Measurements from ENCODE around the gene ZBTB47.

Gene ZBTB47

DNA sequence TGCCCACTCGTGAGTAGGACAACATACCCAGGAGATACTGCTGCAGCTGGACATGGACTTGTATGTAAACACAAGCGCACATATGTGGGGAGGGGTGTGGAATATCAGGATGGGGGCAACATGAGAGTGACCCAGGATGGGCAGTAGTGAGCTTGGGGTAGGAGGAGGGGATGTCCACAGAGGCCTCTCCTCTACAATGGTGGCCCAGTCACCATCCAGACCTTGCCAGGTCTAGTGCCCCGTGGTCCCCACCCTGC, 266 bp upstream of the ZBTB47 start:
- DNase-seq, result no peak

DNA sequence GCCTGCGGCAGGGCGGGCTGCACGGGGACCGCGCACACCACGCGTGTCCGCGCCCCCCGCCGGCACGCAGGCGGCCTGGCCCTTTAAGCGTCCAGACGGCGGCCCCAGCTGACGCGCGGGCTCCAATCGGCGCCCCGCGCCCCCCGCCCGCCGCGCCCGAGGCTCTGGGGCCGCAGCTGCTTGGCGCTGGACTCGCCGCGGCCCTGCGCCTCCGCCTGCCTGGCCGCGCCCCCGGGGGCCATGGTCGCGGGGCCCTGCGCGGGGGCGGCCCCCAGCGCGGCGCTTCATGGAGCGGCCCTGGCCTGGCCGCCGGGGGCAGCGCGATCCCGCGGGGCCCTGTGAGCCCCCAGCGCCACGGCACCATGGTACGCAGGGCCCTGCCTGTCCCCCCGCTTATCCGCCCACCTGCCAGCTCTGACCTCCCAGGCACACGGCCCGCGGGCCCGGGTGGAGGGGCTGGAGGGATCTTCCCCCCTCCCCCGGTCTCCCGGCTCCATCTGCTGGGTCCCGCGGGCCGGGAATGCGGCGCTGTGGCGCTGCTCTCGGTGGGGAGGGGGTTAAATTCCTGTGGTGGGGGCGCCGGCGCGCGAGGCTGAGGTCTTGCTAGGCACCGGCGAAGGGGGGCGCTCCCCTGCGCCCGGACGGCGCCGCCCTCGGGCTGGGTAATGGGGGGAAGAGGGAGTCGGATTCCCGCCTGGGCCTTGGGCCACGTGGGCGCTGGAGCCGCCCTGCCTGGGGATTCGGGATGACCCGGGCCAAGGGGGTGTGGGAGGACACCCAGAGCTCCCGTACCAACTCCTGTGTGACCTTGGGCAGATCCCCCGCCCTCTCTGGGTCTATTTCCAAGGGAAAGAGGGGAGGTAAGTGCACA, 1.1 kb downstream of the ZBTB47 start:
- no peak for DNase-seq

DNA sequence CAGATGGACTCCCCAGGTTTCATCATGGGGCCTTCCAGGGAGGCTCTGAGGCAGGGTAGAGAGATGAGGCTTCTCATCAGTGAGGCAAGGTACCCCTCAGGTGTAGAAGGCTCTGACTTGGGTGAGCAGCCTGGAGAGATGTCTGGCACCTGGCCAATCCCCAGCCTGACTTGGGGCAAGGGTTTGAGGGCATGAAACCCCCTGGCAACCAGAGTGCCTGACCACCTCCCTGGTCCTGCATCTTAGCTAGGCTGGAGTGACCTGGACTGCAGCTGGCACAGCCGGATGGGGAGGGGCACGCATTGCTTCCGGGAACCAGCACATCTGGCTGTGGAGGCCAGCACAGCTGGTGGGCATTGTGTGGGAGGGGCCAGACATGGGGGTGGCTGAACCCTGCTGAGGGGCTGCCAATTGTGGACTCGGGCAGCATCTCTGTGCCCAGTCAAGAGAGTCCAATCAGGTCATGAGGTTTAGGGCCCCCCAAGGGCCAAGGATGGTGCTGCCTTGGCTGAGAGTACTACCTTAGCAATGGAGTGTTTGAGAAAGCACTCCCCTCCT, 1.9 kb downstream of the ZBTB47 start:
- no peak for DNase-seq

DNA sequence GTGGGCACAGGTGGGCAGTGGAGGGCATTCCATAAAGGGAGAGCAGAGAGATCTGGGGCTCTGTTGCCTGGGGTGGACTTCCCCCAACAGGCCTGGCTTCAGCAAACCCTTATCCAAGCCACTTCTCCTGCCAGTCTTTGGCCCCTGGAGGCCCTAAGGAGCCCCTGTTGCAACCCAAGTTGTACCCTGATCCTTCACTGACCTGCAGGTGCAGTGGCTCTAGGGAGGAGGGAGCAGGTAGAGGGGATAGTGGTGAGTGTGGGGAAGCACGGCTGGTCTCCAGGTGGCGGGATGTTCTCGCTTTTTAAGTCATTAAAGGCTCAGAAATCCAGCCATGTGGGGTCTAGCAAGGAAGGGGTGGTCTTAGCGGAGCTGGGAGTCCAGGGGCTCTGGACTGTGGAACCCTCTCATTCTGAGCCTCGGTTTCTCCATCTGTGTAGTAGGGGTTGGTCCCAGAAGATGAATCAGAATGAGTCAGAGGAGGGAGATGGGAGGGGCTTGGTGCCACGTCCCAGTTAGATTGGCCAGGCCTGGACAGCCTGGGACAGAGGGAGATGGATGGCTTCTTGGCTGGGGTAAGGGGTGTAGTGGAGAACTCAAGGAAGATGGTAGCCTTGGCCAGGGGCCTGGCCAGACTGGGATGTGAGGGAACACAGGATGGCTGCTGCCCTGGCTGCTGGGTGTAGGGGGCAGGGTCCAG, 2.6 kb downstream of the ZBTB47 start:
- no peak for DNase-seq

DNA sequence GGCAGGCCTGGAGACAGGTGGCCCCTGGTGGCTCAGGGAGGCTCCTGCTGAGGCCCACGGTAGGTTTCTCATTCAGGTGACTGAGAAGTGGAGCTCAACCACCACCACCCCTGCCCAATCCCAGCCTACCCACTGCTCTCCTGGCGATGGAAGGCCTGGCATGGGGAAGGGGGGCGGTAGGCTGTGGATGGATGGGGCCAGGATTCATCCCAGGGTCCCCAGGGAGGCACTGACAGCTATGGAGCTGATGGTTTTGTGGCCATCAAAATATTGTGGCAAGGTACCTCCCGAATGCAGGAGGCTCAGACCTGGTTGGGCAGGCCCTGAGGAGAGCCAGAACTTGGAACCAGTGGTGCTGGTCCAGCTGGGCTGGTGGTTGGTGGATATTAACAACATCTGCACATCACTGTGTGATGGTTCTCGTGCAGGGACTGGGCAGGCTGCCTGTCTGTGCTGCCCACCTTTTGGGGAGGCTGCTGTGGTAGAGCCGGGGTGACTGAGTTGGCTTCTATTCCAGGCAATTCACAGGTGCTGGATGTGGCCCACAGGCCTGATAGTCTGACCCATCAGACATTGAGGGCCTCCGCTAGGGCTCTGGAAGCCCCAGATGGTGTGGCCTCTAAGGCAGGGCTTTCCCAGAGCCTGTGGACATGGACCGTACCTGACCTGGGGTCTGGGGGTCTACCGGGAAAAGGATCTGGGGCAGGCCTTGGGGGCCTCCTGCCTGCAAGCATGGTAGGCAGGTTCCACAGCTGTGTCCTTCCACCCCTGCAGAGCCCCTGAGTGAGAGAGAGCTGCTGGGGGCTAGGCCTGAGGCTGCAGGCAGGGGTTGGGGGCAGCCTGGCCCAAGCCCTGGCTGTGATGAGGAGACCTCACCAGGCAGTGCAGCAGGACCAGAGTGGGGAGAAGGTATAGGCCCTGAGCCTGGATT, 3.4 kb downstream of the ZBTB47 start:
- DNase-seq, result no peak

DNA sequence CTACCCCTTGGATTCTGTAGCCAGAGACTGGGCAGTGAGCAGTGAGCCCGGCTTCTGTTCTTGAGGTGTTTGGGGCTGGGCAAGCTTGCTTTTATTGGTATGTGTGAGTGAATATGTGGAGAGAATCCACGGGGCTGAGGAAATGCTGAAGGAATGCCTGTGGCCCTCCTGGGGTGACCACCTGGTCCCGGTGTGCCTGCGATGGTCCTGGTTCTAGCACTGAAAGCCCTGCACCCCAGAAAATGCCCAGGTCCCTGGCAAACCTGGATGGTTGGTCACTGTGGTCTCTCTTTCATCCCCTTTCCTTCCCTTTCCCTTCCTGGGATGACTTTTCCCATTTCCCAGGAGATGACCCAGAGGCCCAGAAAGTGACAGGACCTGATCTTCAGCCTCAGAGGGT, 4.2 kb downstream of the ZBTB47 start:
- no peak for DNase-seq

DNA sequence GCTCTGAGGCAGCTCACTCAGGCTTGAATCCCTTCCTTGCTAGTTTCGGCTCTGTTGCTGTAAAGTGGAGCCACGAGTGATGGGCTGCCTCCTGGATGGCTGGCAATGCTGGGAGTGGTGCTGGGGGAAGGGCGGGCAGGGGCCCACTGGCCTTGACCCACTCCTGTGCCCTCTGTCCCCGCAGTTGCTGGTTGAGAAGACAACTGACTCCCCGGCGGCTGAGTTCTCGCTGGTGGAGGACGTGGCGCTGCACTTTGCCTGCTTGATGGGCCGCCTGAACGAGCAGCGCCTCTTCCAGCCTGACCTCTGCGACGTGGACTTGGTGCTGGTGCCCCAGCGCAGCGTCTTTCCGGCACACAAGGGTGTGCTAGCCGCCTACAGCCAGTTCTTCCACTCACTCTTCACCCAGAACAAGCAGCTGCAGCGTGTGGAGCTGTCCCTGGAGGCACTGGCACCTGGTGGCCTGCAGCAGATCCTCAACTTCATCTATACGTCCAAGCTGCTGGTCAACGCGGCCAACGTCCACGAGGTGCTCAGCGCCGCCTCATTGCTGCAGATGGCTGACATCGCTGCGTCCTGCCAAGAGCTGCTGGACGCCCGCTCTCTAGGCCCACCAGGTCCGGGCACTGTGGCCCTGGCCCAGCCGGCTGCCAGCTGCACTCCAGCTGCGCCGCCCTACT, 4.7 kb downstream of the ZBTB47 start:
- no peak for DNase-seq

DNA sequence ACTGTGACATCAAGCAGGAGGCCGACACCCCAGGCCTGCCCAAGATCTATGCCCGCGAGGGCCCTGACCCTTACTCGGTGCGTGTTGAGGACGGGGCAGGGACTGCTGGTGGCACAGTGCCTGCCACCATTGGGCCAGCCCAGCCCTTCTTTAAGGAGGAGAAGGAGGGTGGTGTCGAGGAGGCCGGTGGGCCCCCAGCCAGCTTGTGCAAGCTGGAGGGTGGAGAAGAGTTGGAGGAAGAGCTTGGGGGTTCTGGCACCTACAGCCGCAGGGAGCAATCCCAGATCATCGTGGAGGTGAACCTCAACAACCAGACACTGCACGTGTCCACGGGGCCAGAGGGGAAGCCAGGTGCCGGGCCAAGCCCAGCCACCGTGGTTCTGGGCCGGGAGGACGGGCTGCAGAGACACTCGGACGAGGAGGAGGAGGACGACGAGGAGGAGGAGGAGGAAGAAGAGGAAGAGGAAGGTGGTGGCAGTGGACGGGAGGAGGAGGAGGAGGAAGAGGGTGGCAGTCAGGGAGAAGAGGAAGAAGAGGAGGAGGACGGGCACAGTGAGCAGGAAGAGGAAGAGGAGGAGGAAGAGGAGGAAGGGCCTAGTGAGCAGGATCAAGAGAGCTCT, 5.4 kb downstream of the ZBTB47 start:
- DNase-seq, result no peak

DNA sequence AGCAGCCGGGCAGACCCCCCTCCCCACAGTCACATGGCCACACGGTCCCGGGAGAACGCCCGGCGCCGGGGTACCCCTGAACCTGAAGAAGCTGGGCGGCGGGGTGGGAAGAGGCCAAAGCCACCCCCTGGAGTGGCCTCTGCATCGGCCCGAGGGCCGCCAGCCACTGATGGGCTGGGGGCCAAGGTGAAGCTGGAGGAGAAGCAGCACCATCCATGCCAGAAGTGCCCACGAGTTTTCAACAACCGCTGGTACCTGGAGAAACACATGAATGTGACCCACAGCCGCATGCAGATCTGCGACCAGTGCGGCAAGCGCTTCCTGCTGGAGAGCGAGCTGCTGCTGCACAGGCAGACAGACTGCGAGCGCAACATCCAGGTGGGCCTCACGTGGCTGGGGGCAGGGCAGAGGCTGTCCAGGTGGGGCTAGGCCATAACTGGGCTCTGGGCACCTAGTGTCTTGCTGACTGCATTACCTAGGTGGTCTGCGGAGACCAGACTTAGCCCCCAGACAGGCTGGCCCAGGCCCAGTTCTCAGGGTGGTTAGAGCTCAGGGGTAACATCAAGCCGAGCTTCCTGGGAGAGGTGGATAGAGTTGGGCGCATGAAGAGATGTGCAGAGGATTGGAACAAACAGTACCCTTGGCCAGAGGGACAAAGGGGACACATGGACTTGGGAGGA, 6.1 kb downstream of the ZBTB47 start:
- no peak for DNase-seq

DNA sequence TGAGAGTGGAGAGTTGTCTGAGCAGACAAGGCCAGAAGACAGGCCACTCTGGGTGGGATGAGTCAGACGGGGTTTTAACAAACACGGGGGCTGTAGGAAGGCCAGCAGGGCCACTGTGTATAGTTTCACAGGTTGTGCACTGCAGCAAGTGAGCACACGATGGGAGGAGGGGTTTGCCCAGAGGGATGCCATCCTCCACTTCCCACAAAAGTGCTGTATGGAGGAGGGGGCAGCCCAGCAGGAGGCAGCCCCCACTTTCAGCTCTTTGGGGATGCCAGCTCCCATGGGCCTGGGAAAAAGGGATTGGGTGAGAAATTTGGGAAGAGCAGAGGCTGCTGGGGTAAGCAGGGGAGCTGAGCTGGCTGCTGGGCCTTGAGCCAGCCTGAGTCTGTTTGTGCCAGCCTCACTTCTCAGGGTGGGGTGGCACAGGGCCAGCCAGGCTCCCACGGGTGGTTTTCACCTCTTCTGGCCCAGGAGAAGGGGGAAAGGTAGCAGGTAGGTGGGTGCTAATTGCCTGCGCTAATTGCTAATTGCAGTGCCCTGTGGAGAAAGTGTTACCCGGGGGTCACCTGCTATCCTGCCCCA, 6.7 kb downstream of the ZBTB47 start:
- no peak for DNase-seq

DNA sequence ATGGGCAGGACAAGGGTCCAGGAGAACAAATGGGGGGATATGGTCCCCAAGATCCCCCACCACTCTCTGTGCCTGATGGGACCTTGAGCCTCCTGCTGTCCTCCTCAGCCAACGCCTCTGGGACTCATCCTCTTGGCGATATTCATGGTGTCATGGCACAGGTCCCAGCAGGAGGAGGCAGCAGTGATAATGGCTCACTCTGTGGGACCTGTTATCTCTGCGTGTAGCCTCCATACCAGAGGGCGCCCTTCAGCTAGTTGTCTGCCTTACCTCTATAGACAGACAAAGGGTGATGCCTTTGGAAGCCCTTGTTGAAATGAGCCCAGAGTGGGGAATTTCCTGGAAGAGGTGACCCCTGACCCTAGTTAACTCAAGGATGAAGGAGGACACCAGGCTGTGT, 7.4 kb downstream of the ZBTB47 start:
- no peak for DNase-seq

DNA sequence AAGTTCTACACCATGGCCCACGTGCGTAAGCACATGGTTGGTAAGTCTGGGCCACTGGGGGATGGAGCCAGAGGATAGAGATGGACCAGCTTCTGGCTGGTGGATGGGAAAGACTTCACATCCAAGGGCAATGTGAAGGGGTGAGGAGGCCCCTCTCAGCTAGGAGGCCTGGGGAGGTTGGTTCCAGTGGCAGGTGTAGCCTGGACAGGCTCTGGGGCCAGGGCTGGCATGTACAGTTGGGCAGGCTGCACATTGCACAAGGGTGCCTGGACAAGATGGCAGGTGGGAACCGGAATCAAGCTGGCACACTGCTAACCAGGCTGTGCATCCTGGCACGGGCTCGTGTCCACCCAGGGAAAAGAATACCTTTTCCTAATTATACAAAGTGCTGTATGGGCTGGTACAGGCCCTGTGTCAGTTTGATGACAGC, 8.1 kb downstream of the ZBTB47 start:
- DNase-seq, result no peak

DNA sequence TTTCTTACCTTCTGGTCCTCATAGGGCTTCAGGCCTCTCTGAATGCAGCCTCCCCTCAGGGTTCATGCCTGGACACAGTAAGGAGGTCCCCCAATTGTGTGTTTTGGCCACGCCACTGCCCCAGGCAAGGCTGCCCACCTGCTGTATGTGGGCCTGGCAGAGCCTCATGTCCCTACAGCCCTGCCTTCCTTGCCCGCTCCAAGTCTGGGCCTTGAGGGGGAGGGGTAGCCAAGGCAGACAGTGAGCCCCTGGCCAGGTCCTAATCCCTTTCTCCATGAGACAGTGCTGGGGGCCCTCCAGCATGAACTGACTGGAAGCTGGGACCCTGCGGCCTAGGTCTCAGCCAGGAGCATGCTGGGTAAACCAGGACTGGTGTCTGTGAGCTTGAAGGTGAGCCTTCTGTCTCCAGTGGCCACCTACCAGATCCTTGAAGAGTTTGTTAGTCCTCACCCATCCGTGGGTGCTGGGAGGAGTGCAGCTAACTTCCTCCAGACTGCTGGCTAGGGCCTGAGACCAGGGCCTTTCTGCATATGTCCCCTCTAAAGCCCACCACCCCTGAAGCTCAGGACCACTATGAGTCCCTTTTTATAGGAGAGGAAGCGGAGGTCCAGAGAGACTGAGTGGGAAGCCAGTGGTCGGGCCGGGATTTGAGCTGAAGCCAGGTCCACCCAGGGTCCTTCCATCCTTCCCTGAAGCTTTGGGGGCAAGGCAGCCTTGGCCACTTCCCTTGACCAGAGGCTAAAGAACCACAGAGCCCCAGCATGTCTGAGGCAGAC, 8.7 kb downstream of the ZBTB47 start:
- no peak for DNase-seq

DNA sequence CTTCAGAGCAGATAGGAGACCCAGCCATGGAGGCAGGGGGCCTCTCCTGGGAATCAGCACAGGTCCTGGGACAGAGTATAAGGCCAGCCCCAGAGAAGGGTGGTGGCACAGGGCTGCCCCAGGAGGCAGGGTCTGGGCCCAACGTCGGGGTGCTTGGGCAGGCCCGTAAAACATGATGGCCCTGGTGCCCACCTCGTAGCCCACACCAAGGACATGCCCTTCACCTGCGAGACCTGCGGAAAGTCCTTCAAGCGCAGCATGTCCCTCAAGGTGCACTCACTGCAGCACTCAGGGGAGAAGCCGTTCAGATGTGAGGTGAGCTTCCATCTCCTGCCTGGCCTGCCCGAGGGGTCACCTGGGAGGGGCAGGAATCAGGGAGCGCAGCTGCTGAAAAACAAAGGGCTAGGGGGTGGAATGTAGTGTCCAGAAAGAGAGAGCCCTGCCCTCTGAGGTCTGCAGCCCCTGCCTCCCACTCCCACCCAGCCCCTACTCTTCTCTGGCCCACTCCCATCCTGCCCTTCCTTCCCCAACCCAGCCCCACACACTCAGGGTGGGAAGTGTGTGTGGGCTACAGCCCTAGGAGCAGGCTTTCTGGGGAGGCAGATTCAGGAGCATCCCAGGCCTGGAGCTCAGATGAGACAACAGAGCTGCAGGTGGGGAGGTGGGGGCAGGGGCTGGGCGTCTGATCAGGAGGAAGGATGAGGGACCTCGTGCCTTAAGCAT, 9.5 kb downstream of the ZBTB47 start:
- no peak for DNase-seq

DNA sequence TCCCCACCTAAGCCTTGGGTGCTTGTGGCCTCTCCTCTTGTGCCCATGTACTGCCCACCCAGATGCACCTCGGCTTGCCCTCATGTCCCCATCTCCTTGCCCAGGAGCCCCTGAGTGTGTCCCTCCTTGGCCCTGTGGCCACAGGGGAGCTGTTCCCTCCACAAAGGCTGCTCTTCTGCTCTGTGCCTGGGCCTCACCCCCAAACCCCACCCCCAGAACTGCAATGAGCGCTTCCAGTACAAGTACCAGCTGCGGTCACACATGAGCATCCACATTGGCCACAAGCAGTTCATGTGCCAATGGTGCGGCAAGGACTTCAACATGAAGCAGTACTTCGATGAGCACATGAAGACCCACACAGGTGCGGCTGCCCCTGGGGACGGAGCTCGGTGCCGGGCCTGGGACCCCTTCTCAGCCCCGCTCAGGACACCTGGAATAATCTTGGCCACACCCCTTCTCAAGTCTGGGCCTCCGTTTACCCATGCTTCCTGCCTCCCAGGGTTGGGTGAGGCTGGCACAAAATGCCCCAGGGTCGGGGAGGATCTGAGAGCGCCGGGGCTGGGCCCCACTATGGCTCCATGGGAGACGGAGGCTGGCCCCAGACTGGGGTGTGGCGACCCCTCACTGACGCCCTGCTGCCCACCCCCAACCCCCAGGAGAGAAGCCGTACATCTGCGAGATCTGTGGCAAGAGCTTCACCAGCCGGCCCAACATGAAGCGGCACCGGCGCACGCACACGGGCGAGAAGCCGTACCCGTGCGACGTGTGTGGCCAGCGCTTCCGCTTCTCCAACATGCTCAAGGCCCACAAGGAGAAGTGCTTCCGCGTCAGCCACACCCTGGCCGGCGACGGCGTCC, 10.3 kb downstream of the ZBTB47 start:
- no peak for DNase-seq

DNA sequence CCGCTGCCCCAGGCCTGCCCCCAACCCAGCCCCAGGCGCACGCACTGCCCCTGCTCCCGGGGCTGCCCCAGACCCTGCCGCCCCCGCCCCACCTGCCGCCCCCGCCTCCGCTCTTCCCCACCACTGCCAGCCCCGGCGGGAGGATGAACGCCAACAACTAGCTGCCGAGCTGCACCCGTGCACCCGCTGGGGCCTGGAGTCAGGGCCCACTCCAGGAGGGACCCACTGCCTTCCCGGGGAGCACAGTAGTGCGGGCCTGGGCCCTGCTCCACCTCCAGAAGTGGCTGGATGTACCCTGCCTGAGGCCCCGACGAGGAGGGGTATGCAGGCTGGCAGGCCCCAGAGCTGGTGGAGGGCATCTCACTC, 10.9 kb downstream of the ZBTB47 start:
- no peak for DNase-seq

DNA sequence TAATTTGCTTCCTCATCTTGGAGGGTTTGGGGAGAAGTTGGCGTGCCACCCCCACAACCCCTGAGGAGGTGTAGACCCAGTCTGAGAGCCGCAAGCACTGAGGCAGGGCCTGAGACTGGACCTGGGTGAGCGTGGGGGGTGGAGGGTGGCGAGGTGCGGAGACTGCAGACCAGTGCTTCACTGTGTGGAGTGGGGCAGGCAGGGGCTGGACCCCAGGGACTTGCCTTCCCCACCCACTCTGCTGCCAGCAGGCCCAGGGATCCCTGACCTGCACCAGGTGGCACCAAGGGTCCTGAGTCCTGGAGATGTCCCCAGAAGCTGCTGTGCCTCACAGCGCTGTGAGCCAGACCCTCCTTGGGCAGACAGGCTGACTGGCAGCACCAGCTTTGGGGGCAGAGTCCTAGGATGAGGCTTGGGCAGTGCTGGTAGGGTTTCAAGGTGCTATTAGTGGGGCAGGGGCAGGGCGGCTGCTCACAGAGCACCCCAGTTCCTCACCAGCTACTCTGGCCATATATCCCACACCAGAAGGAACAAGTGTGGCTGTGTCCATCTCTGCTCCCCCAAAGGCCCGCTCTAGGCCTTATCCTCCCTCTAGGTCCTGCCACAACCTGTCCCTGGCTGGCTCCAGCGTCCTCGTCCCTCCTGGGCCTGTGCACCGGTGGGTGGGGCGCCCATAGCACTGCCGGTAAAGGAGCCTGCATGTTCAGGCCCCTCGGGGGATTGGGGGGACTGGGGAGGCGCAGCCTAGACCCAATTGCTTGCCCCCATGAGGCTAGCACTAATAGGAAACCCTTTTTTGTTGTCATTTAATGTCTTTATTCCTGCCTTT, 11.8 kb downstream of the ZBTB47 start:
- no peak for DNase-seq

DNA sequence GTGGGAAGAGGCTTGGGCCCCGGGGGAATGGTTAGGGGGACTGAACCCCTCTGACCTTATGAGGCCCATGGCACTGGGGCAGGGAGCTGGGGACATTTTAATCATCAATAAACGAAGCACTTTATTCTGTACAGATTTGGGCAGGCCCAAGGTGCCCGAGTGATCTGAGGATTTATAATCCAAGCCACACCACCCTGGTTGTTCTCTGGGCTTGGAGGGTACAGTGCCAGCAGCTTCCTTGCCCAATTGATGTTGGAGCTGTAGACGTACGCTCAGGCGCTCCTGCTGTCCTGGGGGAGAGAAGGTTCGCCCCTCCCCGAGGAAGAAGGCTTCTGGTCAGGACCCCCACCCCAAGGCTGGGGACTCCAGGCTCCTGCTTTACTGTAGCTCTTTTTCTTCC, 12.5 kb downstream of the ZBTB47 start:
- DNase-seq, result no peak

All from NCI-H1092 (cell line).